Lung (tissue), 12 donors: ENCODE results near the gene RAB9B. TPM values are rescaled to one million over a fixed set of nuclear protein-coding genes. Genes with fewer than 3 reads are reported as not detected.

Experiments used
- ATAC-seq: fragments of 200-7000 bp; cut with Tn5 transposase; one replicate; pipeline ENCODE4 v1.9.1; 2020; ENCODE audit warnings: moderate number of reproducible peaks; ENCODE audit not compliant: insufficient read depth, low FRiP score
- DNase-seq, 3 donors: peaks; one replicate each; pipeline ENCODE4 v3.0.0-alpha.2; 2013 to 2017
- H3K27ac ChIP-seq, 2 donors: one replicate each; pipeline ENCODE4 v1.5.1; 2013; ENCODE audit warnings: mild to moderate bottlenecking in 2 of 2, moderate library complexity in 2 of 2, control low read depth in 1 of 2, inconsistent platforms in 1 of 2, low read depth in 1 of 2, low read length in 1 of 2
- H3K27me3 ChIP-seq, 3 donors: one replicate each; pipeline ENCODE4 v1.5.1; 2013; ENCODE audit warnings: low read length in 2 of 3; ENCODE audit not compliant: control insufficient read depth in 3 of 3, insufficient read depth in 3 of 3
- H3K36me3 ChIP-seq, 4 donors: one replicate each; pipeline ENCODE4 v1.5.1; 2013; ENCODE audit warnings: low read length in 4 of 4, mild to moderate bottlenecking in 1 of 4, moderate library complexity in 1 of 4; ENCODE audit not compliant: control insufficient read depth in 4 of 4, insufficient read depth in 4 of 4
- H3K4me1 ChIP-seq, 5 donors: one replicate each; pipeline ENCODE4 v1.5.1; 2013; ENCODE audit warnings: low read length in 5 of 5, mild to moderate bottlenecking in 2 of 5, moderate library complexity in 1 of 5; ENCODE audit not compliant: control insufficient read depth in 5 of 5, insufficient read depth in 5 of 5
- H3K4me3 ChIP-seq: one replicate; pipeline ENCODE4 v1.5.1; 2013; ENCODE audit warnings: mild to moderate bottlenecking, control low read depth, moderate library complexity
- H3K9ac ChIP-seq, 2 donors: one replicate each; pipeline ENCODE4 v1.5.1; 2013; ENCODE audit warnings: low read length in 2 of 2, control low read depth in 1 of 2; ENCODE audit not compliant: insufficient read depth in 1 of 2
- H3K9me3 ChIP-seq, 4 donors: one replicate each; pipeline ENCODE4 v1.5.1; 2013; ENCODE audit warnings: low read length in 3 of 4, mild to moderate bottlenecking in 1 of 4, moderate library complexity in 1 of 4; ENCODE audit not compliant: control insufficient read depth in 4 of 4, insufficient read depth in 3 of 4
- CTCF ChIP-seq: IDR thresholded peaks from 2 replicates; pipeline ENCODE4 v1.5.1; 2012; ENCODE audit warnings: mild to moderate bottlenecking; ENCODE audit errors: control extremely low read depth, extremely low read depth
- WGBS, 2 donors: extraction: QIAGEN DNeasy Blood & Tissue Kit; methylation state at CpG; one replicate each; pipeline ENCODE4 v1.1.7; 2013; 5-methylcytosine and 5-hydroxymethylcytosine counted together
- polyA plus RNA-seq, 2 donors: library from polyadenylated mRNA; stranded (reverse); fragments of 200-250 nt; gene quantifications; one replicate each; pipeline ENCODE4 v1.2.1, GENCODE V29; 2013
- total RNA-seq, 2 donors: library from RNA; depleted of rRNA in 1 of 2; stranded (reverse); fragments of >200 nt in 1 of 2; gene quantifications; one replicate each; pipeline ENCODE4 v1.2.1, GENCODE V29; 2014 to 2021
- donor health status: control.
- donor health status: control.
- donor health status: Bipolar disorder and iron deficiency.
- donor health status: healthy.
- donor health status: DM: yes; HTN: yes; CAD: no.

The RAB9B gene
- total and polyA plus RNA-seq, 4 donors, result 0.16 to 3.3 (median 0.46) TPM

GRCh38 chrX:103783196-103783595, 48.9 kb downstream of the RAB9B start:
- 47 to 56% methylated on average over 3 of the region's 3 CpGs for WGBS, 2 donors
- Histone ChIP-seq H3K27me3 (peaks cover 5 to 37% (median 13%) of the 10 kb centered on the region in 3 donors), H3K36me3 (no peaks in the 10 kb centered on the region), H3K9me3 (peaks cover 0 to 2% (median 0%) of the 10 kb centered on the region in 4 donors), H3K27ac (no peak overlapping the region), H3K9ac (no peak overlapping the region), H3K4me1 (peaks cover 0 to 19% (median 5%) of the 10 kb centered on the region in 5 donors), H3K4me3 (no peak overlapping the region)
- TF ChIP-seq CTCF, result no peak
- ATAC-seq (no peak), DNase-seq (peak; percentile 25 to 90 (median 71))

GRCh38 chrX:103782640-103783039, 49.4 kb downstream of the RAB9B start:
- no peak overlapping the region for H3K9ac ChIP-seq
- H3K27ac ChIP-seq, result no peak overlapping the region
- H3K4me3 ChIP-seq, result no peak overlapping the region
- peaks cover 0 to 19% (median 5%) of the 10 kb centered on the region in 5 donors for H3K4me1 ChIP-seq
- peaks cover 0 to 2% (median 0%) of the 10 kb centered on the region in 4 donors for H3K9me3 ChIP-seq
- no peak for DNase-seq
- ATAC-seq, result no peak
- H3K36me3 ChIP-seq, result no peaks in the 10 kb centered on the region
- 66 to 93% methylated on average over 3 of the region's 3 CpGs for WGBS, 2 donors
- no peak for TF ChIP-seq CTCF
- H3K27me3 ChIP-seq, result peaks cover 6 to 41% (median 16%) of the 10 kb centered on the region in 3 donors

GRCh38 chrX:103781706-103782105, 50.4 kb downstream of the RAB9B start:
- H3K27me3 ChIP-seq, result peaks cover 11 to 42% (median 18%) of the 10 kb centered on the region in 3 donors
- H3K4me3 ChIP-seq, result no peak overlapping the region
- peak in 2 of 3 donors; percentile 46 to 69 for DNase-seq
- H3K4me1 ChIP-seq, result peaks cover 0 to 19% (median 5%) of the 10 kb centered on the region in 5 donors
- no peak for ATAC-seq
- no peak overlapping the region for H3K27ac ChIP-seq
- H3K9me3 ChIP-seq, result peaks cover 0 to 2% (median 0%) of the 10 kb centered on the region in 4 donors
- WGBS, 2 donors, result 86 to 95% methylated on average over 1 of the region's 1 CpG
- no peaks in the 10 kb centered on the region for H3K36me3 ChIP-seq
- TF ChIP-seq CTCF, result no peak
- H3K9ac ChIP-seq, result no peak overlapping the region

- H3K9me3 ChIP-seq, result no peaks in the 10 kb centered on the region
- no peaks in the 10 kb centered on the region for H3K36me3 ChIP-seq
- H3K4me1 ChIP-seq, result peaks cover 0 to 19% (median 5%) of the 10 kb centered on the region in 5 donors
- peaks cover 7 to 49% (median 17%) of the 10 kb centered on the region in 3 donors for H3K27me3 ChIP-seq
- 77 to 92% methylated on average over 3 to 4 of the region's 4 CpGs for WGBS, 2 donors
- H3K27ac ChIP-seq, result no peak overlapping the region
- DNase-seq, result no peak
- no peak overlapping the region for H3K9ac ChIP-seq
- no peak overlapping the region for H3K4me3 ChIP-seq
- no peak for TF ChIP-seq CTCF
- ATAC-seq, result no peak
These were observed 51.0 kb downstream of the RAB9B start for GRCh38 chrX:103781062-103781402.
